Transverse colon (tissue), 4 donors: Measurements from ENCODE around the gene PLAC1. TPM values are rescaled to one million over a fixed set of nuclear protein-coding genes. Genes with fewer than 3 reads are reported as not detected.

ENCODE experiments used
- DNase-seq: peaks from one replicate; pipeline ENCODE4 v3.0.0-alpha.2; 2019
- H3K27ac ChIP-seq, 4 donors: fragments of 200-600 bp; sonication (generic); 2 replicates each; pipeline ENCODE4 v1.5.1; 2016 to 2018; ENCODE audit warnings: inconsistent platforms in 4 of 4
- H3K27me3 ChIP-seq: fragments of 200-600 bp; sonication (generic); 2 replicates; pipeline ENCODE4 v1.5.1; 2017; ENCODE audit warnings: inconsistent platforms
- H3K36me3 ChIP-seq, 4 donors: fragments of 200-600 bp; sonication (generic); 2 replicates each; pipeline ENCODE4 v1.5.1; 2017 to 2019; ENCODE audit warnings: inconsistent platforms in 4 of 4
- H3K4me1 ChIP-seq, 4 donors: fragments of 200-600 bp; sonication (generic); 2 replicates each; pipeline ENCODE4 v1.5.1; 2017 to 2020; ENCODE audit warnings: inconsistent platforms in 4 of 4
- H3K4me3 ChIP-seq, 4 donors: fragments of 200-600 bp; sonication (generic); 1 replicate in 1 of 4; 2 replicates in 3 of 4; pipeline versions ENCODE4 v1.5.1 to v1.6.1; 2017 to 2019; ENCODE audit warnings: inconsistent platforms in 4 of 4
- H3K9me3 ChIP-seq, 2 donors: fragments of 200-600 bp; sonication (generic); 2 replicates each; pipeline ENCODE4 v1.5.1; 2017 to 2019; ENCODE audit warnings: inconsistent platforms in 2 of 2
- EP300 ChIP-seq: sonication (generic); formaldehyde crosslinking; IDR thresholded peaks from one replicate; pipeline ENCODE4 v1.6.1; 2017; ENCODE audit warnings: antibody characterized with exemption, low read depth
- POLR2A ChIP-seq: fragments of 450-650 bp; IDR thresholded peaks from one replicate; pipeline ENCODE4 v1.6.1; 2016; ENCODE audit warnings: antibody characterized with exemption, mild to moderate bottlenecking, moderate library complexity
- POLR2AphosphoS5 ChIP-seq, 3 donors: sonication (generic); formaldehyde crosslinking; IDR thresholded peaks; one replicate each; pipeline ENCODE4 v1.6.1; 2016; ENCODE audit warnings: antibody characterized with exemption in 3 of 3
- WGBS, 2 donors: methylation state at CpG; one replicate each; pipeline ENCODE4 v1.1.5; 2018; ENCODE audit warnings: low coverage in 1 of 2; 5-methylcytosine and 5-hydroxymethylcytosine counted together
- in situ Hi-C, 4 donors: fragments of 200-750 bp; cut with MboI; loops; one replicate each; pipeline versions ENCODE4 v1.15.0 to v1.15.1; 2017; ENCODE audit warnings: low sequenced_read_pairs in 3 of 4, low pct_ligation_motif_present in 1 of 4, low pct_unique_long_range_greater_than_20kb in 1 of 4
- intact Hi-C: fragments of 100-400 bp; cut with DNase I; formaldehyde crosslinking; loops from one replicate; pipeline ENCODE4 v1.15.1; 2023; ENCODE audit warnings: low total_unique reads
- total RNA-seq, 4 donors: library from RNA; depleted of rRNA; stranded (reverse); fragments of >200 nt; gene quantifications; one replicate each; pipeline ENCODE4 v1.1.0, GENCODE V29; 2016
- TF ChIP-seq, protein P1 (sequence below), 5 experiments: fragments of 200-600 bp in 3 of 5; fragments of 450-650 bp in 2 of 5; sonication (generic) in 3 of 5; IDR thresholded peaks; 1 replicate in 2 of 5; 2 replicates in 3 of 5; pipeline ENCODE4 v1.5.1; 2016 to 2017; ENCODE audit warnings: antibody characterized with exemption in 5 of 5, inconsistent platforms in 3 of 5, mild to moderate bottlenecking in 2 of 5, moderate library complexity in 1 of 5

Gene PLAC1
- total RNA-seq: under 1 TPM in 1 of 4 donors, not detected in 3; 0.79 TPM

DNA sequence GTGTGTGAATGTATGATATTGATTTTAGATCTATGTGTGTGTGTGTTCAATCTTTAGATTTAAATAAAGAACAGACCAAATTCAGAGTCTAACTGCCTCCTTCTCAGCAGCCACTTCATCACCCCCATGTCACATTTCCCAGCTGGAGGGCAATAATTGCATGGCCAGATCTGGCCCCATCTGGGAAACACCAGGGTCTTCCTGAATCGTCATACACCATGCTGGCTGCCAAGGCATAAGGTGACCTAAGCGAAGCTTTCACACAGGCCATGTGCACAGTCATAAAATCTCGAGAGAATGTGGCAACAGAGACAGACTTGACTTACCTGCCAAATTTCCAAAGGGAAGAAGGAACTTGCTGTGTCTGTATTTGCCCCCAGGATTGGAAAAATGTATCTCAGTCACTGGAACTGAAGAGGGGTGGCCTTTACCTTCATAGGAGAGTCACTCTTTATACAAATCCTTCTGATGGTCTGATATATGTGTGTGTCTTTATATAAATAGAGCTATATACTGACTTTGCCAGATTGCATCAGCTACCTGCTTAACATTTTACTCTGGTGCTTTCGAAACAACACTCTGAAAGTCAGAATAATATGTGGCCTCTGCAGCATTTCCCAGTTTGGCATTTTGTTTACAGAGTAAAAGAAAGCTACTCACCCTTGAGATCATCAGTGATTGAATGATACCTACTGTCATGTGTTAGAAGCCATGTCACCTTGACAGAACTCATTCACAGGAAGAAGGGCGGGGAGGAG is at the start of gene PLAC1:
Gene PLAC1, minus strand, starts transcription at position 470 of the 758 bp plus-strand sequence. CDS start 91,789 bp downstream, outside the sequence.
- in situ Hi-C loops (no loop called here), intact Hi-C loops (no loop called here)
- TF ChIP-seq EP300: no peak
- TF ChIP-seq, protein P1, sequence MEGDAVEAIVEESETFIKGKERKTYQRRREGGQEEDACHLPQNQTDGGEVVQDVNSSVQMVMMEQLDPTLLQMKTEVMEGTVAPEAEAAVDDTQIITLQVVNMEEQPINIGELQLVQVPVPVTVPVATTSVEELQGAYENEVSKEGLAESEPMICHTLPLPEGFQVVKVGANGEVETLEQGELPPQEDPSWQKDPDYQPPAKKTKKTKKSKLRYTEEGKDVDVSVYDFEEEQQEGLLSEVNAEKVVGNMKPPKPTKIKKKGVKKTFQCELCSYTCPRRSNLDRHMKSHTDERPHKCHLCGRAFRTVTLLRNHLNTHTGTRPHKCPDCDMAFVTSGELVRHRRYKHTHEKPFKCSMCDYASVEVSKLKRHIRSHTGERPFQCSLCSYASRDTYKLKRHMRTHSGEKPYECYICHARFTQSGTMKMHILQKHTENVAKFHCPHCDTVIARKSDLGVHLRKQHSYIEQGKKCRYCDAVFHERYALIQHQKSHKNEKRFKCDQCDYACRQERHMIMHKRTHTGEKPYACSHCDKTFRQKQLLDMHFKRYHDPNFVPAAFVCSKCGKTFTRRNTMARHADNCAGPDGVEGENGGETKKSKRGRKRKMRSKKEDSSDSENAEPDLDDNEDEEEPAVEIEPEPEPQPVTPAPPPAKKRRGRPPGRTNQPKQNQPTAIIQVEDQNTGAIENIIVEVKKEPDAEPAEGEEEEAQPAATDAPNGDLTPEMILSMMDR (IDR thresholded peaks at IDR 0.05): no peak
- no peak for TF ChIP-seq POLR2A
- TF ChIP-seq POLR2AphosphoS5 (IDR thresholded peaks at IDR 0.05): no peak
- Histone ChIP-seq H3K9me3 (no peaks in the 10 kb centered on the region), H3K4me3 (no peak within 1 kb of the TSS), H3K4me1 (no peaks in the 10 kb centered on the region), H3K36me3 (no peaks in the 10 kb centered on the region), H3K27ac (no peak within 1 kb of the TSS), H3K27me3 (no peaks in the 10 kb centered on the region)
- 70 to 100% methylated on average over 1 to 5 of the region's 5 CpGs for WGBS, 2 donors
- DNase-seq: no peak

GRCh38 chrX:134706138-134706537 is 47.9 kb upstream of the PLAC1 start:
- intact Hi-C loops: no loop called here
- no peak overlapping the region for H3K27ac ChIP-seq

DNA sequence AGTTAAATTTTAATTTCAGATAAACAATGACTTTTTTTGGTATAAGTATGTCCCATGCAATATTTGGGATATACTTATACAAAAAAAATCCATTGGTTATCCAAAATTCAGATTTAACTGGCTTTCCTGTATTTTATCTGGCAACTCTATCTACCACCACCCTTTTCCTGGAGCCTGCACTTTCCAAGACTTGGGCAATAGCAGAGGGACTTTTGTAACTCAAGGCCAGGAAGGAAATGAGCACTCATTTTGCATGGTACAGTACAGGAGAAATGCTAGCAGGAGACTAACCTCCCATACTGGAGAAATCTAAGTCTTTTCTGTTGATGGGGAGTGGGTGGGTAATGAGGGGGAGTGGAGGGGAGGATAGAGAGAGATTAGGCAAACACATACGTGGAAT is 37.7 kb upstream of the PLAC1 start:
- Histone ChIP-seq H3K4me3 (no peak overlapping the region), H3K4me1 (no peaks in the 10 kb centered on the region), H3K36me3 (no peaks in the 10 kb centered on the region), H3K27ac (no peak overlapping the region), H3K9me3 (no peaks in the 10 kb centered on the region), H3K27me3 (no peaks in the 10 kb centered on the region)
- in situ Hi-C loops (no loop called here), intact Hi-C loops (no loop called here)
- no peak for TF ChIP-seq EP300
- no peak for TF ChIP-seq POLR2AphosphoS5 (IDR thresholded peaks at IDR 0.05)
- TF ChIP-seq, protein P1 (IDR thresholded peaks at IDR 0.05): no peak
- TF ChIP-seq POLR2A: no peak
- WGBS, 2 donors: 77% methylated on average over 1 of the region's 1 CpG; no CpG with 5 or more reads in 1 of the 2 donors
- no peak for DNase-seq

More at GRCh38 chrX:134706138-134706537, 47.9 kb upstream of the PLAC1 start:
- Histone ChIP-seq H3K36me3 (no peaks in the 10 kb centered on the region), H3K4me1 (no peaks in the 10 kb centered on the region), H3K27me3 (no peaks in the 10 kb centered on the region), H3K4me3 (no peak overlapping the region), H3K9me3 (no peaks in the 10 kb centered on the region)
- in situ Hi-C loops: no loop called here
- 60 to 61% methylated on average over 2 to 5 of the region's 5 CpGs for WGBS, 2 donors
- DNase-seq: no peak
- TF ChIP-seq, protein P1 (IDR thresholded peaks at IDR 0.05): no peak
- TF ChIP-seq POLR2A: no peak

DNA sequence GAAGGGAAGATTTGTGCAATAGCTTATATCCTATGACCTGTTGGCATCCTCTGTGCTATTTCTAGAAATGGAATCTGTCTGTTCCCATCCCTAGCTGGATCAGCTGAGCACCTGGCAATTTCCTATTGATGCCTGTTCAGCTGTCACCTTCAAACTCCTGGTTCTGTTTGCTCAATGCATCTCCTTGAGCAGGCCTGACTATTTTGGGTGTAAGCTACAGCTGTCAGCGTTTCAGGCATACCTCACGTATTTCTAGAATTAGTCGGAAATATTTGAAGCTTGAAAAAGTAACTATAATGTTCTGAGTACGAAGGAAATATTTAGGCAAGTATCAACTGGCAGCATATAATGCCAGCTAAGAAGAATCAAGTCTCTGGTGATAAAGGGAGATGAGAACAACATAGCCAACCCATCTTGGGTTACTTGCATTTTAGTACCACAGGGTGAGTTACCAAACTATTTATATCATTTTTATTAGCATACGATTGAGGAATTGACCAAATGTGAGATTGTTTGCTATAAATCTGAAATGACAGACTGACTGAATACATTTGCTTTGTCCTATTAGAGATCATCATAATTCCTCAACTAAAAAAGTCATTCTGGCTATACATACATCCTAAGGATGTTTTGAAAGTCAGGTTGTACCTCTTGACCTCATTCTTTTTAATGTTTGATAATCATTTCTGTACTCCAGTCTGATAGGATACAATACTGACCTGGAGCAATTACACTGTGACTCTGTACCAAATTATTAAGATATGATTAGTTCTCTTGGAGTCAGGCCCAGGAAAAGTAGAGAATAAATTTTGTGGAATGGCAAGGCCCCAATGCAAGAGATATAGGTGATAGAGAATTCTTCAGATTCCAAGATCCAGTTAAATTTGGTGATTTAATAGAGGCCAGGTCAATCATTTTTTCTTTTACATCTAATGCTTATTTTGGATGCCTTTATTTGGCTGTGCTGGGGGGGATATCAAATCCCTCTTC is 36.4 kb upstream of the PLAC1 start:
- DNase-seq: no peak
- H3K27me3 ChIP-seq: no peaks in the 10 kb centered on the region
- H3K27ac ChIP-seq: no peak overlapping the region
- no peaks in the 10 kb centered on the region for H3K9me3 ChIP-seq
- in situ Hi-C loops: no loop called here
- no peaks in the 10 kb centered on the region for H3K36me3 ChIP-seq
- 85% methylated on average over 5 of the region's 5 CpGs; no CpG with 5 or more reads in 1 of the 2 donors for WGBS, 2 donors
- no peaks in the 10 kb centered on the region for H3K4me1 ChIP-seq
- TF ChIP-seq, protein P1 (IDR thresholded peaks at IDR 0.05): no peak
- TF ChIP-seq POLR2A (no peak), EP300 (no peak), POLR2AphosphoS5 (IDR thresholded peaks at IDR 0.05) (no peak)
- intact Hi-C loops: no loop called here
- H3K4me3 ChIP-seq: no peak overlapping the region
